Fibroblast of villous mesenchyme (primary cell): Measurements from ENCODE around the gene USP47. TPM values are rescaled to one million over a fixed set of nuclear protein-coding genes. Genes with fewer than 3 reads are reported as not detected.

Experiments used
- DNase-seq: peaks from one replicate; pipeline ENCODE4 v3.0.0-alpha.2; 2010; ENCODE audit warnings: low read depth
- H3K4me3 ChIP-seq: 2 replicates; pipeline ENCODE4 v1.5.1; 2011; ENCODE audit warnings: low read depth, mild to moderate bottlenecking, low read length
- CTCF ChIP-seq: IDR thresholded peaks from 2 replicates; pipeline ENCODE4 v1.5.1; 2012; ENCODE audit warnings: low read depth, mild to moderate bottlenecking, low read length; ENCODE audit not compliant: insufficient read depth
- total RNA-seq: library from RNA; depleted of rRNA; stranded (reverse); fragments of >200 nt; gene quantifications from 2 replicates; pipeline ENCODE4 v1.2.3, GENCODE V29; 2012

Gene USP47
- total RNA-seq, 1 donor = 116 TPM

GRCh38 chr11:11848891-11849746 is 7.3 kb downstream of the USP47 start:
- no peak overlapping the region for H3K4me3 ChIP-seq
- peak; percentile 76 for DNase-seq
- peak; percentile 74 for TF ChIP-seq CTCF

GRCh38 chr11:11850668-11851067 is 8.9 kb downstream of the USP47 start:
- DNase-seq = no peak
- H3K4me3 ChIP-seq = no peak overlapping the region
- TF ChIP-seq CTCF = no peak

- no peak for DNase-seq
- TF ChIP-seq CTCF = no peak
- H3K4me3 ChIP-seq = no peak overlapping the region
Measured at GRCh38 chr11:11856638-11857037, 14.9 kb downstream of the USP47 start.

GRCh38 chr11:11857769-11858168 is 16.0 kb downstream of the USP47 start:
- TF ChIP-seq CTCF = no peak
- no peak for DNase-seq
- no peak overlapping the region for H3K4me3 ChIP-seq

- TF ChIP-seq CTCF = no peak
- DNase-seq = no peak
- no peak overlapping the region for H3K4me3 ChIP-seq
Measured at GRCh38 chr11:11858676-11859075, 16.9 kb downstream of the USP47 start.

GRCh38 chr11:11860103-11860979 is 18.6 kb downstream of the USP47 start:
- H3K4me3 ChIP-seq = no peak overlapping the region
- DNase-seq = peak; percentile 91
- TF ChIP-seq CTCF = no peak
